ENCODE results near the gene PARD3.
"Not testable (repeated sequence)": the region's sequence is repeated elsewhere in the genome, so short reads cannot be mapped to it uniquely, and the experiment has no call there.

Gene PARD3

DNA sequence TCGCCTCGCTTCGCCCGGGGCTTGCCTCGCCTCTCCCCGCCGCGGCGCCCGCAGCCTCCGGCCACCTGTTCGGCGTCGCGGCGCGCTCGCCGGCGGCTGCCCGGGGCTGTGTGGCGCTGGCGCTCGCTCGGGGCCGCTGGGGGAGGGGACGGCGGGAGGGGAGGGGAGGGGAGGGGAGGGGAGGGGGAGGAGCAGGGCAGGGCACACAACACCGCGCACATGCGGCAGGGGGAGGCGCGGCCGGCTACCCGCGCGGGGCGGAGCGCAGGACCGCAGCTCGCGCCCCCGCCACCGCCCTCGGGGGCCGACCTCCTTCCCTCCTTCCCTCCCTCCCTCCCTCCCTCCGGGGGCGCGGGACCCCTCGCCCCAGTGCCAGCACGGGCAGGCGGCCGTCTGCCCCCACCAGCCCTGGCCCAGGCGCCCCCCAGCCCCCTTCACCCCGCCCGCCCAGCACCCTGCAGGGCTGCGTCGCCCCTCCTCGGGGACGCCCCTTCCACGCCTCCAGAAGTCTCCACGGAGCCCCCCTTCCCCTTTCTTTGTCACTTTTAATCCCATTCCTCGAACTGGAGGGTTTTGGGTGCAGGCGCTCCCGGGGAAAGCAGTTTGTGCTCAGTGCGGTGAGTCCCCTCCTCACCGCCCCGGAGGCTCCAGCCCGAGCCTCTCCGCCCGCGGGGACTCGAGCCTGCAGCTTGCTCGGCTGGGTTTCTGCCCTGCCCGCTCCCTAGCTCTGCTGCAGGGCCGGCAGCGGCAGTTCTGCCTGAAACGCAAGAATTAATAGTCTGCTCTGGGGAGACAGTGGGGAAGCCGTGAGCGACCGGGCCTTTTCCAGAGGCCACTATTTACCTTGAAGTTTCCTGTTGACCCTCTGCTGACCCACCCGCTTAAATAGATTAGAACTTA, at the start of gene PARD3:
Gene PARD3 (minus strand): TSS at position 112 of the 900 bp plus-strand sequence. CDS start 301 bp downstream, outside the sequence.
- DNase-seq, result peak; percentile 35

DNA sequence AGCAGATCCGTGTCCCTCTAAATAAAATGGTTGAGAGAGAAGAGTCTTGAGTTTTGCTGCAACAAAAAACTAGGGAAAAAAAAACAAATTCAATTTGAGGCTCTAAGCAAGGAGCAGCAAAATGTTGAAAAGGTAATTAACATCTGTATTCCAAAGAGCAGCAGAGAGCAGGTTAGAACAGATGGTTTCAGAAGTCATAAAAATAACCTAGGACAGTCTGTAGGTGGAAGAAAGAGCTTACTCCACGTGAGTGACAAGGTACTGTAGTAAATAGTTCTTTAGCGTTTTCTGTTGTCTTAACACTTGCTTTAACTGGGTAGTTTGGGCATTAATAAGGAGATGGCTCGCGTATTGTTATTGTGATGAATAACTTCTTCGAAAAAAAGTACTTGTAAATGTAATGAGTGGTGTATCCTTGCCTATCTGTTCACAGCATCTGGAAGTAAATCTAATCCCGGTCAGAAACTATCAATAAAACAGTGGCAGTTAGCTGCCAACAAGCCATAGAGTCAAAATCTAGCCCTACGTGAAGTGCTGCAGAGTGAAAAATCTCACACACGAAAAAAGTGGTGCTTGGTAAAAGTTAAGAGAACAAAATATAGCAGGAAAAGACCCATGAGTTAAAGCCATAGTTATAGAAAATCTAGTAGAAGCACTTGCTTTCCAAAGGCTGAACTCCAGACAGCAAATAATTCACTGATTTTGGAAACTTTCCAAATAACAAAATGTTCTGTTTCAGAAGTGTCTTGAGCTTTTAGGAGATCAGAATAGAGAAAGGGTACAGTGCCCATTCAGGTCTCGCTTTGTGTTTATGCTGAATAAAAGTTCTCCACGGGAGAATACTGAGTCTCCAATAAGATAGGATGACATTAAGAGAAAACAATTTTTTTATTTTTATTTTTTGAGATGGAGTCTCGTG, 49.3 kb upstream of the PARD3 start:
- DNase-seq, result no peak

DNA sequence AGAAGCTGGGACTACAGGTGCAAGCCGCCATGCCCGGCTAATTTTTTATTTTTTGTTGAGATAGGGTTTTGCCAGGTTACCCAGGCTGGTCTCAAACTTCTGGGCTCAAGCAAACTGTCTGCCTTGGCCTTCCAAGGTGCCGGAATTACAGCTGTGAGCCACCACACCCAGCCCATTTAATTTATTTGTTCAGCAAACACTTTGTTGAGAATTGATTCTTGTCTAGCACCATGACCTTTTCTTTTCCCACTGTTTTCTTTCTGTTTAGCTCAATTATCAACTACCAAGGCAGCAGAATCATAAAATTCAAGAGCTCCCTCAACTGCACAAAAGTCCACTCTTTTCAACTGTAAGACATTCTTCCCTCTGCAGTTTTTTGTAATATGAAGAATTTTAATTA, 47.8 kb upstream of the PARD3 start:
- no peak for DNase-seq

DNA sequence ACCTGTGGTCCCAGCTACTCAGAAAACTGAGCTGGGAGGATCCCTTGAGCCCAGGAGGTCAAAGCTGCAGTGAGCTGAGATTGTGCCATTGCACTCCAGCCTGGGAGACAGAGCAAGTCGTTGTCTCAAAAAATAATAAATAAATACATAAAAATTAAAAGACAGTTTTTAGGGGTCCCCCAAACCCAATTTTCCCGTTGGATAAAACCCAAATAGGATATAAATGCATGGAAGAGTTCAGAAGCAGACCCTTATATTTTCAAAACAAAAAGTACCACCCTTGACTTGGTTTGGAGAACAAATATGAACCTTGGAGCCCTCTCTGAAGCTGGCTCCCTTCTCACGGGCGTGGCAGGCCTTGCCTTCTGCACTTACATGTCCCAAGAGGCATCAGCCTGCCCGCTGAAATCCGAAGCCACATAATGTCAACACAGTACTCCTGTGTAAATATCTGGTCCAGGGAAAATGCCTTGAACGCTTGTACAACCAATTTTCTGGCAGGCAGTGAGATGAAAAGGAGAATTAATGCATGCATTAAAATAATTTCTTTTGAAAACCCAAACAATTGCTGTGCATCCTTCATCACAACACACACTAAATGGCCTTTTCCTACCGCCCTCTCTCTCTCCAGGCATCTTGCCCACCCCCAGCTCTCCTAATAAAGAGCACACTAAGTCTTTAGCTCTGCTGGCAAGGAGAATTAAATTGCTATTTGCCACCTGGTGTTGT, 46.4 kb upstream of the PARD3 start:
- peak; percentile 51 for DNase-seq

DNA sequence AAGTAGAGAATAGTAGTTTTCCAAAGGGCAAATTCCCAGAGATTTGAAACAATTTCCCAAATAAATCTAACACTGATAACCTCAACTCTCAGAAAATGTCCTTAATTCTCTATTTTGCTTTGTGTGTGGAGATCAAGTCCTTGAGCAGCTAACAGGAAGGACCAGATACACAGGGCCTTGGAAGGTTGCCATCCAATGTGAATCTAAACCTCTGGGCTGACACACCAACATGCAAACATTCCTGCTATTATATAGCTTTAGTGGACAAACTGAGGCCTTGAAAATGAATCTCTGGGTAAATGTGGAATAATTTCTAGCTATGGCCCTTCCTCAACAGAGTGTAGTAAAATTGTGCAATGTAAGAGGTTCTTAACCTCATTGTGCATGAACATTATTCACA, 44.1 kb upstream of the PARD3 start:
- DNase-seq, result peak; percentile 42

DNA sequence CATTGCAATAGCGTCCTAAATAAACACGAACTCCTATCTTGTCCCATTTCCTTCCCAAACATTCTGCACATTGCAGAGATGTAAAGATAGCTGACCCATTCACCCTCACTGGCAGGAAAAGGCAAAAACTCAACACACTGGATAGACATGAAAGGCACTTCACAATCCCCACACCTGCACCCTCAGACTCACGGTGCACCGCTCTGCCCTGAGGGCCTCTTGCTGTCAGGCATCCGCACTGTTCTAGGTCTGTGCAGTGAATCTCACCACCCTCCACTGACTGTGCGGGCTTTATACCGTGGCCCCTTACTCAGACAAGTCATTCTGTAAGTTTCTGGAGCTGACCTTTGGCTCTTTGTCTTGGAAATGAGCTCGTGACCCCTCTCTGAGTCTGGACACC, 42.9 kb upstream of the PARD3 start:
- no peak for DNase-seq

DNA sequence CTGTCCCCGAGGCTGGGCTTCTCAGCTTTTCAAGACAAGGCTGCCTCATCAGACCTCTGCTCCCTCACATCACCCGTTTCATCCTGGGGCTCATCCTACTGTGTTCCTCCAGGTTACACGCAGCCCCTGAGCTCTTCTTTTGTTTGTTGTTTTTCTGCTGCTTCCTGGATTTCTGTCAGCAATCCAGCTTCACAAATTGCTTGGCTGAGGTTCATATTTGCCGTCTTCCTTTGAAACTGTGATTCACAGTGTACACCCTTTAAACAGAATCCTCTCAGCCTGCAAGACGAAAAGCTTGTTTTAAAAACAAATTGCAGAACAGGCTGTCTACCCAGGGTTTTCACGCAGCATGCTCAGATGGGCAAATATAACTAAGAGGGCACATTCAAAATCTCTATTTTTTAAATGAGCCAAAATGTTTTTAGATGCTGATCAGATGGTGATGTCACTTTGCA, 39.1 kb upstream of the PARD3 start:
- DNase-seq, result no peak

DNA sequence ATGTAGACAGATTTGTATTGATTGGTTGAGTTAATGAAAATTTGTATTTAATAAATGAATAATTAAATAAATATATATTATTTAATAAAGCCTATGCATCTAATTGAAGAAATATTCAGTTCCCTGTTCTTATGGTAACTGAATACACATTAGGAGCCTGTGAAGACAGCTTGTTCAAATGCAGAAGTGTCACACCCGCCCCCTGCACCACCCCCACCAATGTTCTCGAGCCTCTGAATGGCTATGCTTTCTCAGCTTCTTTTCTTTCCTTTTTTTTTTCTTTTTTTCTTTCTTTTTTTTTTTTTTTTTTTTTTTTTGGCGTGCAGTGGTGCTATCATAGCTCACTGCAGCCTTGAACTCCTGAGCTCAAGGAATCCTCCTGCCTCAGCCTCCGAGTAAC, 38.3 kb upstream of the PARD3 start:
- DNase-seq, result no peak

DNA sequence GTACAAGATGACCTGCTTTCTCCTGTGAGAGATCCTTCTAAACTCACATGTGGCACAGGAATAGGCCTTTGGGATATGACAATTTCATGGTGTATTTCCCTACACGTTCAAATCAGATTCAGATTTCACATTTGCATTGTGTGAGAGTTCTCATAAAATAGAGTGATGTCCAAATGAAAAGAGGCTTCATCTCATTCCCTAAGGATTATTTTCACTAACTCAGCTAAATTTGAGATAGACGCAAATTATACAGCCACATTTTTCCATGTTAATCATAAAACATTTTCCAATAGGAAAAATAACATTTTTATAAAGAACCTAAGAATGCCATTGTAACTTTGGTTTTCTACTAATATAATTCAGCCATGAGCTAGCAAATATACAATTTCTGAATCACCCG, 35.5 kb upstream of the PARD3 start:
- no peak for DNase-seq

DNA sequence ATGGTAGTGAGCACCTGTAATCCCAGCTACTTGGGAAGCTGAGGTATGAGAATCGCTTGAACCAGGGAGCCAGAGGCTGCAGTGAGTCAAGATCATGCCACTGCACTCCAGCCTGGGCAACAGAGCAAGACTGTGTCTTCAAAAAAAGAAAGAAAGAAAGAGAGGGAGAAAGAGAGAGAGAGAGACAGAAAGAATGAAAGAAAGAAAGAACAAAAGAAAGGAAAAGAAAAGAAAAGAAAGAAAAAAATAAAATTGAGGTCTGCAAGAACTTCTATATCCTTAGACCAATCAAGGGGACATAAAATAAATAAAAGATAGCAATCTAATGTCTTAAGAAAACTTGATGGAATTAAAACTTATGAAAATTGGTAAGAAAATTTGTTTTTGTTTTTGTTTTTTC, 34.9 kb upstream of the PARD3 start:
- no peak for DNase-seq

DNA sequence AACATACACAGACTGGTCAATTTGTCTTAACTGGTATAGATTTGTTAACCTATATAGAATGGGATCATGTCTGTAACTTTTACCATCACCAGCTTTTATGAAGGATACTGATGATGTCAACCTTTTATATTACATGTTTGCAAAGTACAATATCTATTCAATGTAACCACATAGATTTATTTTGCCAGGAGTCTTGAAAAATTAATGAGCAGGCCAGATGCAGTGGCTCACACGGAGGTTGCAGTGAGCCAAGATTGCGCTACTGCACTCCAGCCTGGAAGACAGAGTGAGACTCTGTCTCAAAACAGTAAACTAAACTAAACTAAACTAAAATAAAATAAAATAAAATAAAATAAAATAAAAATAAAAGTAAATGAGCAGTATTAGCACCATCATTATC, 30.0 kb upstream of the PARD3 start:
- DNase-seq, result no peak

DNA sequence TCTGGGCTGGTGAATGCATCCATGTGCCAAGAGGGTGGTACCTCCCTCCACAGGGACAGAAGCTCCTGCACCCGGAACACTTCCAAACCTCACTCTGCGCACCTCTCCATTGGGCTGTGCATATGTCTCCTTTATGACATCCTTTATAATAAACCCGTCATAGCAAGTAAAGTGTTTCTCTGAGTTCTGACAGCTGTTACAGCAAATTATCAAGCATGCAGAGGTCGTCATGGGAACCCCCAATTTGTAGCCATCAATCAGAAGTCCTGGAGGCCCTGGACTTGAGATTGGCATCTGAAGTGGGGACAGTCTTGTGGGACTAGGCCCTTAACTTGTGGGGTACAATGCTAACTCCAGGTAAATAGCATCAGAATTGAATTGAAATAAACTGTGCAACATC, 29.4 kb upstream of the PARD3 start:
- no peak for DNase-seq

DNA sequence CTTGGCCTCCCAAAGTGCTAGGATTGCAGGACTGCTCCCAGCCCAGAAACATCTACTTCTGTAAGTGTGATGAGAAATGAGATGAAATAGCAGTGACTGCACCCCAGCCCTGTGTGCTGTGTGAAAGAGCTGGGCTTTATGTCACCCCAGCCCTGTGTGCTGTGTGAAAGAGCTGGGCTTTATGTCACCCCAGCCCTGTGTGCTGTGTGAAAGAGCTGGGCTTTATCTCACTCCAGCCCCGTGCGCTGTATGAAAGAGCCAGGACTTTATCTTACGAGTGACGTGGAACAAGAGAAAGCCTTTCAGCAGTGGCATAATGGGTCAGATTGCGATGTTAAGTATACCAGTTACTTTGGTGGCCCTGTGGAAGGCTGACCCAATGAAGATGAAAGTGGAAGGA, 28.4 kb upstream of the PARD3 start:
- not testable (repeated sequence) for DNase-seq

DNA sequence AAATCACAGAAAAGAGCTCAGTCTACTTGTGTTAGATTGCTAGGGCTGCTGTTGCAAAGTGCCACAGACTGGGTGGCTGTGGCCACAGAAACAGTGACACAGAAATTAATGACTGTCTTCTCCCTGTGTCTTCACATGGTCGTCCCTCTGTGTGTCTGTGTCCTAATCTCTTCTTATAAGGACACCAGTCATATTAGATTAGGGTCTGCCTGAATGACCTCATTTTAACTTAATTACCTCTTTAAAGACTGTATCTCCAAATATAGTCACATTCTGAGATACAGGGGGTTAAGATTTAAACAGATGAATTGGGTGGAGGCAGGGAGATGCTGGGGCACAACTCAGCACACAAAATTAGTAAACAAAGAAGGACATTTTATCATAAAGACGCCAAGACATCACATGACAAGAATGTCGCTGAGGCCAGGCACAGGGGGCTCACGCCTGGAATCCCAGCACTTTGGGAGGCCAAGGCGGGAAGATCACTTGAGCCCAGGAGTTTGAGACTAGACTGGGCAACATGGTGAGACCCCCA, 23.3 kb upstream of the PARD3 start:
- no peak for DNase-seq

DNA sequence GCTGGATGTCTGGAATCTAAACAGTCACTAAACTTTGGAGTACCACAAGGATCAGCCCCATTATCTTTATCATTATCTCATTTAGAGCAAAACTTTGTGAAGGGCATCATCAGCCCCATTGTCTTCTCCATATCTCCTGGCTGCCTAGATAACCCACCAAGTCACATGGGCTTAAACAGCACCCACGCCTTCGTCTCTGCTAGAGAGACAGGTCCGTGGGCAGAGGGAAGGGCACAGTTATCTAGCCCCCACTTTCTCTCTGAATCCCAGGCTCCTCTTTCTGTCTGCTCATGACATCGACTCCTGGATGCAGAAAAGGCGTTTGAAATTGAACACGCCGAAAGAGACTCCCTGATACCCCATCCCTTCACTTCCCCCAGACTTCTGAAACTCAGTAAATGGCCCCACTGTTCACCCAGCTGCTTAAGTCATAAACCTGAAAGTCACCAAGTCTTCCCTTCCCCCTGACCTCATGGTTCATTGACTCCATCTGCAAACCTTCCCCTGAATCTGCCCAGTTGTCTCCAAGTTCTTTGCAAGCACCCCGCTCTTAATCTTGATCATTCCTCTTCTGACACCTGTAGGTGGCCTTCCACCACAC, 20.9 kb upstream of the PARD3 start:
- DNase-seq, result no peak

DNA sequence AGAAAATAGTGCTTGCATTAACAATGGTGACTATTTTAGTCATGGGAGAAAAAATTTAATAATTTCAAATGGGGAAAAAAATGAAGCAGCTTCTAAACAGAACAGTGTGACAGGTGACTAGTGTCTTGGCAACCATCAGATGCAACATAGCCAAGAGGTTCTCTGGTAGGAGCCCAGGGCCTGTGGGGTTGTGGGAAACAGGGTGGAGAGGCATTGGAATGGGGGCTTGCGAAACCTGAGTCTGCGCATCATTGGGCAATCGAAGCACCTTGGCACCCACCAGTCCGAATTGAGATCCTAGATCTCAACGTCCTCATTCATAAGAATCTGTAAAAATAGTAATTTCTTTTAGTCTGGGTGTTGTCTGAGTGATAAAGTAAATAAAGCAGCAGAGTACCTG, 19.2 kb upstream of the PARD3 start:
- no peak for DNase-seq

DNA sequence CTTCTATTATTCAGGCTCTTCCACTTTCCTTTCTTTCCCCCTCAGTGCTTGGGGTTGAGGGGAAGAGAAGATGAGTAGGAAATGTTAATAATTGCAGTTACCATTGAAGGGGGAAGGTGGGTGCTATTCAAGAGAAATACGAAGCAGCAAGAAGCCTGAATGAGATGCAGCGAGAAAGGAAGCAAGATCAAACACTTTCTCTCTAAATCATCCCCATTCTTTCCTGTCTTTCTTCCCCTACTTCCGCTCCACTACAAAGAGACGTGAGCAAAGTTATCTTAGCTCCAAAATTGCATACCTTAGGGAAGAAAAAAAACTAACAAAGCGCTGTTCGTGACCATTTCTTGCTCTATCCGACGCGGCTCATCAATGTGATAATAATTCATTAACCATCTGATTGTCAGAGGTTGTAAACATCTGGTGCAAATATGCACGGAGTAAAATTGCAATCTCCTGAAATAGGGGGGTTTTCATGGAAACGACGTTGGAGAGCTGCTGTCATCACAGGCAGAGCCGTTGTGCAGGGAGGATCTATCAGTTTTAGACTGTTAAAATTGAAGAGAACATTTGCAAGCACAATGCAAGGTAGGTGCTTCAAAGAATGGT, 15.2 kb upstream of the PARD3 start:
- DNase-seq, result no peak

DNA sequence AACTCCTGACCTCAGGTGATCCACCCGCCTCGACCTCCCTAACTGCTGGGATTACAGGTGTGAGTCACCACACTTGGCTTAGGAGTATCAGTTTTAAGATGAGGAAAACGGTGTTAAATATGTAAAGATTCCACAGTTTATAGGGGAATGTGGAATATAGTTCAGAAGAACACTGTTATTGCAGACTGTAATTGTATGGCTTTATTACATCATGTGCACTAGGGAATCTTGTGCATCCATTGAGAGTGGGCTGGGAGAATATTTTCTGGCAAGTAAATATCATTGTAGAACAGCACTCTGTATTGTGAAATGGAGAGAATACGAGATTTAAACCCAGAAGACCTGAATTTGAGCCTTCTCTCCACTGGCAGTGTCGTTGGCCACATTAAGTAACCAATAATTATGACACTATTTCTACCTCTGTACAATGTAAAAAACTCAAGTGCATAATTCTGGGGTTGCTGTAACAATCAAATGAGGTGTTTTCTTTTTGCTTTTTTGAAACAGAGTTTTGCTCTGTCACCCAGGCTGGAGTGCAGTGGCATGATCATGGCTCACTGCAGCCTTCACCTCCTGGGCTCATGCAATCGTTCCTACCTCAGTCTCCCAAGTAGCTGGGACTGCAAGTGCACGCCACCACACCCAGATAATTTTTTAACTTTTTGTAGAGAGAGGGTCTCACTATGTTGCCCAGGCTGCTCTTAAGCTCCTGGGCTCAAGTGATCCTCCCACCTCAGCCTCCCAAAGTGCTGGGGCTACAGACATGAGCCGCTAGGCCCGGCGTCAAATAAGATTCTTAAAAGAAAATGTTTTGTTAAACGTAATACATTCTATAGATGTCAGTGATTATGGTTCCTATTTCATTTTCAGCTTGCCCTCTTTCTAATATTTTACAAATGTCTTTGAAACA, 12.0 kb upstream of the PARD3 start:
- DNase-seq, result no peak

DNA sequence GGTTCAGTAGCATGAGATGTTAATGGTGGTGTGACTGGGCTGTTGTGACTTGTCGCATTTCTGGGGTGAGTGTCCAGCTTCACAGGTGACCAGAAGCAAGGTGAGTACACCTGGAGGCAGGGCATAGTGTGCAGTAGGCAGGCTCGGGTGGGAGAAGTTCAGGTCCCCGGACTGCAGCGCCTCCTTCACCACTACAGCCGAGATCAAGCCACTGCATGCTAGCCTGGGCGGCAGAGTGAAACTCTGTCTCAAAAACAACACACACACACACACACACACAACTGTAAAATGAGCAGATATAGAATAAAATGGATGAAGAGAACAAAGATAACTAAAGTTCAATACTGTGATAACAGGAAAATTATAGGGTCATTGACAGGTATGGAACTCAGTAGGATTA, 11.1 kb upstream of the PARD3 start:
- no peak for DNase-seq

DNA sequence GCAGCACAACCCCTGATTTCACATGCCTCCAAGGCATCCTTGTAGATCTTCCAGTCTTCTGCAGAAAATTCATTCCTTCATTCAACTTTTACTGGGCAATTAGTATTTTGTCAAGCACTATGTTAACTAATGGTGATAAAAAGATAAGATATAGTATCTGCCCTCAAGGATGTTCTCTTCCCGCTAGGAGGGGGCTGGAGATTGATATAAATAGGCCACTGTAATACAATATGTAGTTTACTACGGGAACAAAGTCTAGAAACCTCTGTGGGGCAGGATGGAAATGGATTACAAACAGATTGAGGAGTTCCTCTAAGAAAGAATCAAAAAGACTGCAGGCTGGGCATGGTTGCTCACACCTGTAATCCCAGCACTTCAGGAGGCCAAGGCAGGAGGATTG, 10.3 kb upstream of the PARD3 start:
- DNase-seq, result no peak

DNA sequence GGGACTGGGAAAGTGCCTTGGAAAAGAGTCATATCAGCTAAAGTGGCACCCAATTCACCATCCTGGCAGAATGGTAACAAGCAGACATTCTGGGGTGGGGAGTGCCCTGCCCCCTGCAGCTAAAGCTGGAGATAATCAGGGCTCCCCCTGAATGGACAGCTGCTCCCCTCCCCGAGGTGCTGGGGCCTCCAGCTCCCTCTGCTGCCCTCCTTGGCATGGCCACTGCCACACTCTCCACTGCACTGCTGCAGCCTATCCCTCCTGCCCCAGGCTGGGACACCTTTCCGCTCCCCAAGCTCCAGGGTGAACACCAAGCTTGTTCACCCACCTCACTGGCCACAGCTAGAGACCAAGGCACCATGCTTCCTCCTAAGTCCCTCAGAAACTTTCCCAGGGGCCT, 9.8 kb upstream of the PARD3 start:
- DNase-seq, result no peak
